ENCODE measurements around the gene MMP14.

DNA sequence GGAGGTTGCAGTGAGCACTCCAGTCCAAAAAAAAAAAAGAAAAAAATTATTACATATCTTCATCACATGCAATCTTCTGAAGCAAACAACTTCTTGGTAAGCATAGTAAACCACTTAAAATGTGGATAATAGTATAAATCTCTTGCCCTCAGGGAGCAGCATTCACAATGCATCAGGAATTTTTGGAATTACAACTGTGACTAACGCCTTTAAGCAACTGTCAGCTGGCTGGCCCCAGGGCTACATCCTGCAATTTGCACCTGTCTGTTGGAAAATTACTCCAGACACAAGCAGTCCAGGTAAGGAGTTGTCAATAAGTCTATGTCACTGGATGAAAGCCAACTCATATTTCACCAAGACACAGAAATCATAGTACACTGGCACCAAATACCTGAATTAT is 15.7 kb upstream of the MMP14 start:
- TF ChIP-seq, protein P1, sequence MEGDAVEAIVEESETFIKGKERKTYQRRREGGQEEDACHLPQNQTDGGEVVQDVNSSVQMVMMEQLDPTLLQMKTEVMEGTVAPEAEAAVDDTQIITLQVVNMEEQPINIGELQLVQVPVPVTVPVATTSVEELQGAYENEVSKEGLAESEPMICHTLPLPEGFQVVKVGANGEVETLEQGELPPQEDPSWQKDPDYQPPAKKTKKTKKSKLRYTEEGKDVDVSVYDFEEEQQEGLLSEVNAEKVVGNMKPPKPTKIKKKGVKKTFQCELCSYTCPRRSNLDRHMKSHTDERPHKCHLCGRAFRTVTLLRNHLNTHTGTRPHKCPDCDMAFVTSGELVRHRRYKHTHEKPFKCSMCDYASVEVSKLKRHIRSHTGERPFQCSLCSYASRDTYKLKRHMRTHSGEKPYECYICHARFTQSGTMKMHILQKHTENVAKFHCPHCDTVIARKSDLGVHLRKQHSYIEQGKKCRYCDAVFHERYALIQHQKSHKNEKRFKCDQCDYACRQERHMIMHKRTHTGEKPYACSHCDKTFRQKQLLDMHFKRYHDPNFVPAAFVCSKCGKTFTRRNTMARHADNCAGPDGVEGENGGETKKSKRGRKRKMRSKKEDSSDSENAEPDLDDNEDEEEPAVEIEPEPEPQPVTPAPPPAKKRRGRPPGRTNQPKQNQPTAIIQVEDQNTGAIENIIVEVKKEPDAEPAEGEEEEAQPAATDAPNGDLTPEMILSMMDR (conservative IDR thresholded peaks at IDR 0.05): no peak
- no peak for TF ChIP-seq EZH2 (IDR thresholded peaks at IDR 0.05; ENCODE audit: low read depth)

Data from PC-9 (cell line).